ENCODE data around the gene ASIC3. TPM values are rescaled to one million over a fixed set of nuclear protein-coding genes. Genes with fewer than 3 reads are reported as not detected.

ASIC3 gene
- total and polyA plus RNA-seq, 2 donors (not counting 3 experiments of a cell fraction or from before 2014, with no cell fraction given): 0.69 to 0.70 TPM

- Histone ChIP-seq H3K9me1 (replicated peaks; ENCODE audit: control insufficient read depth, extremely low read depth, insufficient read depth, low read length) (no peaks in the 10 kb centered on the region), H3K4me3 (replicated peaks in 1 of 3; ENCODE audit: insufficient read depth in 1 of 3, low read depth in 1 of 3, low read length in 3 of 3) (no peak overlapping the region), H3K4me2 (ENCODE audit: insufficient read depth, low read length) (no peak overlapping the region), H3K27ac (ENCODE audit: insufficient read depth, low read depth, low read length) (no peak overlapping the region), H3K9ac (replicated peaks; ENCODE audit: extremely low read depth, insufficient read depth, low read length) (no peak overlapping the region), H3K9me3 (replicated peaks; ENCODE audit: control insufficient read depth, insufficient read depth, low read length) (no peaks in the 10 kb centered on the region), H3K27me3 (ENCODE audit: control insufficient read depth in 2 of 2, insufficient read depth in 2 of 2, low read length in 2 of 2) (no peaks in the 10 kb centered on the region), H4K20me1 (replicated peaks; ENCODE audit: control insufficient read depth, extremely low read depth, insufficient read depth, low read length) (no peaks in the 10 kb centered on the region), H3K4me1 (ENCODE audit: control insufficient read depth, extremely low read depth, insufficient read depth, low read length) (peaks cover 22% of the 10 kb centered on the region), H2AFZ (ENCODE audit: low read depth, low read length) (no peak overlapping the region), H3K36me3 (ENCODE audit: control insufficient read depth in 2 of 2, extremely low read depth in 1 of 2, insufficient read depth in 2 of 2, low read length in 2 of 2) (peaks cover 11 to 32% of the 10 kb centered on the region in 2 experiments), H3K79me2 (ENCODE audit: control insufficient read depth, insufficient read depth, low read length) (peaks cover 34% of the 10 kb centered on the region)
- TF ChIP-seq MAX (IDR thresholded peaks at IDR 0.05; ENCODE audit: insufficient read depth, insufficient read length) (peak; percentile 29), FOS (IDR thresholded peaks at IDR 0.05; ENCODE audit: borderline replicate concordance, insufficient read depth, low read length) (no peak)
- CTCF ChIA-PET: interaction anchor here (1.3 kb wide), 1 partner anchor 11 kb away, joined by 4 read pairs; no protein-coding TSS in a partner anchor
- no TSS peak for BruUV-seq (replicated peaks)
- intact Hi-C loops (cut with micrococcal nuclease): no loop called here
- POLR2A ChIA-PET: interaction anchor here (0.6 kb wide), 1 partner anchor 33 kb away, joined by 3 read pairs; no protein-coding TSS in a partner anchor
- FAIRE-seq: no peak
- dilution Hi-C loops (cut with MboI; ENCODE audit: extremely low pct_ligation_motif_present, low sequenced_read_pairs): no loop called here
- DNase-seq (ENCODE audit: low read depth, low spot score): no peak
Measured at GRCh38 chr7:151062399-151063211, 14.3 kb downstream of the ASIC3 start.

- dilution Hi-C loops (cut with MboI; ENCODE audit: extremely low pct_ligation_motif_present, low sequenced_read_pairs): no loop called here
- Histone ChIP-seq H3K4me2 (ENCODE audit: insufficient read depth, low read length) (no peak overlapping the region), H2AFZ (ENCODE audit: low read depth, low read length) (no peak overlapping the region), H3K9ac (replicated peaks; ENCODE audit: extremely low read depth, insufficient read depth, low read length) (no peak overlapping the region), H3K27ac (ENCODE audit: insufficient read depth, low read depth, low read length) (no peak overlapping the region), H4K20me1 (replicated peaks; ENCODE audit: control insufficient read depth, extremely low read depth, insufficient read depth, low read length) (no peaks in the 10 kb centered on the region), H3K9me3 (replicated peaks; ENCODE audit: control insufficient read depth, insufficient read depth, low read length) (no peaks in the 10 kb centered on the region), H3K4me3 (replicated peaks in 1 of 3; ENCODE audit: insufficient read depth in 1 of 3, low read depth in 1 of 3, low read length in 3 of 3) (no peak overlapping the region), H3K4me1 (ENCODE audit: control insufficient read depth, extremely low read depth, insufficient read depth, low read length) (peaks cover 21% of the 10 kb centered on the region), H3K27me3 (ENCODE audit: control insufficient read depth in 2 of 2, insufficient read depth in 2 of 2, low read length in 2 of 2) (no peaks in the 10 kb centered on the region), H3K9me1 (replicated peaks; ENCODE audit: control insufficient read depth, extremely low read depth, insufficient read depth, low read length) (no peaks in the 10 kb centered on the region), H3K36me3 (ENCODE audit: control insufficient read depth in 2 of 2, extremely low read depth in 1 of 2, insufficient read depth in 2 of 2, low read length in 2 of 2) (peaks cover 12 to 37% of the 10 kb centered on the region in 2 experiments), H3K79me2 (ENCODE audit: control insufficient read depth, insufficient read depth, low read length) (peaks cover 34% of the 10 kb centered on the region)
- ChIA-PET POLR2A (no interaction called here), CTCF (no interaction called here)
- DNase-seq (ENCODE audit: low read depth, low spot score) (no peak), FAIRE-seq (no peak)
- intact Hi-C loops (cut with micrococcal nuclease): no loop called here
- TF ChIP-seq FOS (IDR thresholded peaks at IDR 0.05; ENCODE audit: borderline replicate concordance, insufficient read depth, low read length) (no peak), GATA2 (IDR thresholded peaks at IDR 0.05; ENCODE audit: insufficient read depth, insufficient read length, low read depth, low read length) (no peak), POLR2A (IDR thresholded peaks at IDR 0.05; ENCODE audit: low read depth, low read length) (no peak), EZH2 (IDR thresholded peaks at IDR 0.05; ENCODE audit: borderline replicate concordance, low read depth, low read length, severe bottlenecking) (no peak), JUN (IDR thresholded peaks at IDR 0.05; ENCODE audit: borderline replicate concordance, insufficient read depth, insufficient read length, low read depth) (no peak), POLR2AphosphoS5 (IDR thresholded peaks at IDR 0.05; ENCODE audit: insufficient read depth, low read depth, low read length) (no peak), MAX (IDR thresholded peaks at IDR 0.05; ENCODE audit: insufficient read depth, insufficient read length) (no peak), MYC (IDR thresholded peaks at IDR 0.05; ENCODE audit: low read depth, low read length) (no peak)
- TF ChIP-seq, protein P1, sequence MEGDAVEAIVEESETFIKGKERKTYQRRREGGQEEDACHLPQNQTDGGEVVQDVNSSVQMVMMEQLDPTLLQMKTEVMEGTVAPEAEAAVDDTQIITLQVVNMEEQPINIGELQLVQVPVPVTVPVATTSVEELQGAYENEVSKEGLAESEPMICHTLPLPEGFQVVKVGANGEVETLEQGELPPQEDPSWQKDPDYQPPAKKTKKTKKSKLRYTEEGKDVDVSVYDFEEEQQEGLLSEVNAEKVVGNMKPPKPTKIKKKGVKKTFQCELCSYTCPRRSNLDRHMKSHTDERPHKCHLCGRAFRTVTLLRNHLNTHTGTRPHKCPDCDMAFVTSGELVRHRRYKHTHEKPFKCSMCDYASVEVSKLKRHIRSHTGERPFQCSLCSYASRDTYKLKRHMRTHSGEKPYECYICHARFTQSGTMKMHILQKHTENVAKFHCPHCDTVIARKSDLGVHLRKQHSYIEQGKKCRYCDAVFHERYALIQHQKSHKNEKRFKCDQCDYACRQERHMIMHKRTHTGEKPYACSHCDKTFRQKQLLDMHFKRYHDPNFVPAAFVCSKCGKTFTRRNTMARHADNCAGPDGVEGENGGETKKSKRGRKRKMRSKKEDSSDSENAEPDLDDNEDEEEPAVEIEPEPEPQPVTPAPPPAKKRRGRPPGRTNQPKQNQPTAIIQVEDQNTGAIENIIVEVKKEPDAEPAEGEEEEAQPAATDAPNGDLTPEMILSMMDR (IDR thresholded peaks at IDR 0.05; ENCODE audit: extremely low read depth in 1 of 2, insufficient read depth in 1 of 2, low read depth in 1 of 2, low read length in 2 of 2): no peak
- BruUV-seq (replicated peaks): no TSS peak
Measured at GRCh38 chr7:151063212-151063561, 14.9 kb downstream of the ASIC3 start.

Measured in endothelial cell of umbilical vein (primary cell).